ENCODE data around the gene HS6ST1.

DNA sequence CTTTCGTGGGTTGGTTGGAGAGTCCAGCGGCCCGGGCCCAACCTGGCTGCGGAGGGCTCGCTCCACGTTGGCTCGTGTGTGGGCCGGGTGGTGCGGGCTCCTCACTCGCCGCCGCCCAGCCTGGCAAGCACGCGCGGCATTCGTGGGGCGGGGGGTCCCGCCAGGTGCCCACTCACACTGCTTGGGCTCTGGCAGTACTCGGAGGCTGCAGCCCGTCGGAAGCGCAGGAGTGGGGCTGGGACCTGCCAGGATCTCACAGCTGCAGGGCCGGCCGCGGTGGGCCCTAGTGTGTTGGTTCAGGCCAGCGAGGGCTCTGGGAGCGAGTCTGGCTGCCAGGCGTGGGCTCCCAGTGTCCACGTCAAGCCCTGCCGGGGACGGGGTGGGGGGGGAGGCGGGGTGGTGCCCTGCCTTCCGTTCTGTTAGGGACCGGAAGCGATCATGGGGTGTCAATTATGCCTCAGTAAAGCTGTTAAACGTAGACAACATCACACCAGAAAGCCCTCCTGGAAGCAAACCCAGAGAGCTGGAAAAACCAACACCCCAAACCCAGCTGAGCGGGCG, 1.0 kb upstream of the HS6ST1 start:
- TF ChIP-seq MAZ (IDR thresholded peaks at IDR 0.05; ENCODE audit: borderline replicate concordance, low read depth, low read length) (no peak), POLR2A (IDR thresholded peaks at IDR 0.05; ENCODE audit: low read depth, low read length) (no peak), NFE2L2 (IDR thresholded peaks at IDR 0.05; ENCODE audit: low read depth, low read length) (no peak)
- TF ChIP-seq, protein P1, sequence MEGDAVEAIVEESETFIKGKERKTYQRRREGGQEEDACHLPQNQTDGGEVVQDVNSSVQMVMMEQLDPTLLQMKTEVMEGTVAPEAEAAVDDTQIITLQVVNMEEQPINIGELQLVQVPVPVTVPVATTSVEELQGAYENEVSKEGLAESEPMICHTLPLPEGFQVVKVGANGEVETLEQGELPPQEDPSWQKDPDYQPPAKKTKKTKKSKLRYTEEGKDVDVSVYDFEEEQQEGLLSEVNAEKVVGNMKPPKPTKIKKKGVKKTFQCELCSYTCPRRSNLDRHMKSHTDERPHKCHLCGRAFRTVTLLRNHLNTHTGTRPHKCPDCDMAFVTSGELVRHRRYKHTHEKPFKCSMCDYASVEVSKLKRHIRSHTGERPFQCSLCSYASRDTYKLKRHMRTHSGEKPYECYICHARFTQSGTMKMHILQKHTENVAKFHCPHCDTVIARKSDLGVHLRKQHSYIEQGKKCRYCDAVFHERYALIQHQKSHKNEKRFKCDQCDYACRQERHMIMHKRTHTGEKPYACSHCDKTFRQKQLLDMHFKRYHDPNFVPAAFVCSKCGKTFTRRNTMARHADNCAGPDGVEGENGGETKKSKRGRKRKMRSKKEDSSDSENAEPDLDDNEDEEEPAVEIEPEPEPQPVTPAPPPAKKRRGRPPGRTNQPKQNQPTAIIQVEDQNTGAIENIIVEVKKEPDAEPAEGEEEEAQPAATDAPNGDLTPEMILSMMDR (conservative IDR thresholded peaks at IDR 0.05; ENCODE audit: low read depth, low read length): no peak

All from IMR-90 (cell line).